GM19468 (cell line): Measurements from ENCODE around the gene LRRC74B.

Experiments
- ATAC-seq: cut with Tn5 transposase; IDR thresholded peaks from one replicate; pipeline ENCODE4 v1.9.1; 2021; ENCODE audit warnings: mild to moderate bottlenecking, moderate library complexity, moderate number of reproducible peaks; ENCODE audit not compliant: unreplicated experiment; ENCODE audit errors: extremely low read depth

Gene LRRC74B

DNA sequence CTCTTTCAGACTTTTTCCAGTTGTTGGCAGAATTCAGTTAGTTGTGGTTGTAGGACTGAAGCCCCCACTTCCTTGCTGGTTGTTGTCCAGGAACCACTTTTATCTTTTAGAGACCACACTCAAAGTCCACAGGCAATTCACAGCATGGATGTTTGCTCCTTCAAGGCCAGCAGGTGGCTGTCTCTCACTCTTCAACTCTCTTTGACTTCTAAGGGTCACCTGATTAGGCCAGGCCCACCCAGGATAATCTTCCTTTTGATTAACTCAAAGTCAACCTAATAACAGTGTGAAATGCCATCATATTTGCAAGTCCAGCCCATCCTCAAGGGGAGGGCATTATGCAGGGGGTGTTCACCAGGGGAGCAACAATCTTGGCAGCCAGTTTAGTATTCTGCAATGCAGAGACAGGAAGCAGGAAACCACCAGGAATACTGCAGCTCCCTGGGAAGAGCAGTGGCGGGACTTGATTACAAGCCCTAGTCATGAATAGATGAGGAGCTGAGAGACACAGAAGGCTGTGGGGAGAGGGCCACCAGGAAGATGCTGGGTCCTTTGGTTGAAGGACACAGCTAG, 52.4 kb downstream of the LRRC74B start:
- no peak for ATAC-seq

DNA sequence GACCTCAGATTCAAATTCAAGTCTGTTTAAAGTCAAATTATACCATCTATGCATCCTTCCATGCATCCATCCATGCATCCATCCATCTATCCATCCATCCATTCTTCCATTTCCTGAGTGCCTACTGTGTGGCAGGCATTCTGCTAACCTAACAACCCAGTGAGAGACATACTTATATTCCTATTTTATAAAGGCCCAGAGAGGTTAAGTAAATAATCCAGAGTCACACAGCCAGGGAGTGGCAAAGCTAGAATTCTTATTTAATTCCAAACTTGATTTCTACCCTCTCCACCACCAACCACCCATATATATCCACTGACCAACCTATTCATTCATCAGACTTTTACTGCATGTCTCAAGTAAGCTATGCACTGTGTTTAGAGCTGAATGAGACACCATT, 53.8 kb downstream of the LRRC74B start:
- ATAC-seq = no peak

DNA sequence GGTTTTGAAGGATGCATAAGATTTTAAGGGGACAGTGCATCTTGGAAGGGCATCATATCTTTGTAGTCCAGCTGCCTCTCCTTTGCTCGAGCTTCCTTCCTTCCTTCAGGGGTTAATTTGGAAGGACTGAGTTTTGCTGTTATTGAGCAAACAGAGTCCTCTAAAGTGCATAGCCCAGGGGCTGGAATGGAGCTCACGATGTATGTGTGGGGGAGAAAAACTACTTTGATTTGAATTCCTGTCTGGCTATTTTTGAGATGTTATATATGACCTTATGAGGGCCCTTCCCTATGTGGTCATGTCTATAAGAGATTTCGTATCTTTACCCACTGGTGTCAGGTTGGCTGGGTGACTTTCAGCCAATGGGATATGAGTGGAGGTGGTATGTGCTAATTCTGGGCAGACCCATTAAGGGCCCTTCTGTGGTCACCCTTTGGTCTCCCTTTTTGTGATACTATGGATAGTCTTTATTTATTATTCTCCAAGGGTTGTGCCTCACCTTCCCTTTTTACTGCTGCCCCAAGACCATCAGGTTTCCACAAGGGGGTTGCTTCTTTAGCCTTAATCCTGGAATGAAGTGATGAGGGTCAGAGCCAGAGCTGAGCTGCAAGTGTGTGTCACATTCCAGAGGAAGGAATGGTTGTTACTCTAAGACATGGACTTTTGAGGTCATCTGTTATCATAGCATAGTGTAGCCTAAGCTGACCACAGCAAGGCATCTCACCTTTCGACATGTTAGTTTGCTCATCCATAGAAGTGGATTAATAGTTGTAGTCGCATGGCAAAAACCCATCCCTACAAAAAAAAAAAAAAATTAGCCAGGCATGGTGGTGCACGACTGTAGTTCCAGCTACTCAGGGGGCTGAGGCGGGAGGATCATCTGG, 54.6 kb downstream of the LRRC74B start:
- ATAC-seq = no peak

DNA sequence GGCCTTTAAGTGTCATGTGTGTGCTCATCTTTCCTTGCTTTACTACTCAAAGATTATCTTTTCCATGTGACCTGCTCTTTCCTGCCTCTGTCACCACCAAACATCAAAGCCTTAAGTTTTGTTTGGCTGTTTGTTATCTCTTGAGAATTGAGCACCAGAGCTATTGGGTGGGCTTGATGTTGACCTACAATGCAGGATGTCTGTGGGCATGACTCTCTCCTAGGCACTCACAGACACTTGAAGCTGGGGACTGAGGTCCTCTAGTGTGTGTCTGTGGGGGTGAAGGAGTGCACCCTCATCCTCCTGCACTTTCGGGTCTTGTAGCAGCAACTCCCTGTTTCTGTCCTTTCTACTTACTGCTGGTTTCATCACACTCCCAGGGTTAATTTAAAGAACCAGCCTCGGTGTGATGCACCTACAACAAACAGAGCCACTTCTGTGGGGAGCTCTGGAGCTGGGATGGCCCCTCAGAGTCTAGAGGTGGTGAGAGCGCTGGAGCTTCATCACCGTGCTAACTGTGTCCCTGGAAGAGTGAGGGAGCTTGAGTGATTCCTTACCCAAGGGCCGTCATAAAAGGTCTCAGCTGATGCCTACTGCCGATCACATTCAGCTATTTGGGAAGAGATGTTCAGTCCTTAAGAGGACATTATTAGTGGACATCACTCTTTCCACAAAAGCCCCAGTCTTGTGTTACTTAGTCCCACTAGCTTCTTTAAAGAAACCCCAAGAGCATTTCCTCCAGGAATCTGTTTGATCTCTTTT, 56.3 kb downstream of the LRRC74B start:
- ATAC-seq = no peak

DNA sequence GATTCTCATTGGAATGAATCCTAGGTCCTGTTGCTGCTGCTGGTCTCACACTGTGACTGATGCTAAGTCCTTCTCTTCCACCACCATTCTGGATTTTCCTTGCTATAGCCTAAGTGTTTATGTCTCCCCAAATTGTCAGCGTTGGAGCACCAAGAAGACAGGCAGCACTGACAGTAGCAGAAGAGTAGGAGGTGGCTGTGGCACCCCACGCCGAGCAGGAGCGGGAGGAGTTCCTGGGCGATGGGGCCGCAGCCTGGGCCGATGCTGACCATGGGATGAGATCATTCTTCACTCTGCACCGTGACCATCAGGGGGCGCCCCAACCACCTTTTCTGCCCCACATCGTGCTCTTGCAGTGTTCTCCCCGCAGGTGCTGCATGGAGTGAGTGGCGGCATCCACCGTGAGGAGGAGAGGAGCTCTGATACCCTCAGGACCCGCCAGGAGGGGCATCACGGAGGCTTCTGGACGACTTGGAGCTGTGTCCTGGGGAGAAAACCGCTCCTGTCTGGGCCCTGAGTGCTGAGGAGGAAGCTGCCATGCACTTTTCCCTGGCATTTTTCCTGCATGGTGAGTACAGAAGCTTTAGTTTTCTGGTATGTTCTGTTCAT, 57.0 kb downstream of the LRRC74B start:
- ATAC-seq = no peak

DNA sequence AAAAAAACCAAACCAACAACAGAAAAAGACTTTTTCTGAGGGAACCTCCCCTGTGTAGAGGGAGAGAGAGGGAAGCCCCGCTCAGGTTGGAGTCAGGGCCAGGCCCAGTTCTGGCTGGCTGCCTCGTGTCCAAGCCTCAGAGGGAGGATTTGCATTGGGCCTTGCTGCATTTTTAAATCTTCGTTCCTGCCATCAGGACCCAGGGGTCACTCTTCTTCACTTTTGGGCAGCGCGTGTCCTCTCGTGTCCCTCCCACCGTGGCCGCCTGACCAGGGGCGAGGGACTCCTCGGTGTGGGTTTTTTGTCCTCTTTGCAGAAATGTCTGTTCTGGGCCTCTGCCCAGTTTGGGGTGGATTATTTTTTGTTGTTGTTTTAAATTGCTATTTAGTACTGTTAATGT, 57.9 kb downstream of the LRRC74B start:
- ATAC-seq = no peak

DNA sequence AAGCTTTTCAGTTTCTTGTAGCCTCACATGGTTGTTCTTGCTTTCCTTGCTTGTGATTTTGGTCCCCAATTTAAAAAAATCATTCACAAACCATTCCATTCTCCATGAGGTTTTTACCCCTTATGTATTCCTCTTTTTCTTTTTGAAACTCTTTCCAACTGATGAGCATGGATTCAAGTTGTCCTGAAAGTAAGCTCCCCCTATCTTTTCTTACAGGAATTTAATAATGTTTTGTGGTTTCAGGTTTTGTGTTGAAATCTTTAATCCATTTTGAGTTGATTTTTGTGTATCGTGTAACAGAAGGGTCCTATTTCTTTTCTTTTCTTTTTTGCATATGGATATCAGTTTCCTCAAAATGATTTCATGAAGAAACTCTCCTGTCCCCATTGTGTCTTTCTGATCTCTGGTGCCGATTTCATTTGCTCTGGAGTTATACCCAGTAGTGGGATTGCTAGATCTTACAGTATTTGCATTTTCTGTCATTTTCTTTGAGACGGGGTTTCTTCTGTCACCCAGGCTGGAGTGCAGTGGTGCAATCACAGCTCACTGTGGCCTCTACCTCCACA, 58.5 kb downstream of the LRRC74B start:
- ATAC-seq = no peak

DNA sequence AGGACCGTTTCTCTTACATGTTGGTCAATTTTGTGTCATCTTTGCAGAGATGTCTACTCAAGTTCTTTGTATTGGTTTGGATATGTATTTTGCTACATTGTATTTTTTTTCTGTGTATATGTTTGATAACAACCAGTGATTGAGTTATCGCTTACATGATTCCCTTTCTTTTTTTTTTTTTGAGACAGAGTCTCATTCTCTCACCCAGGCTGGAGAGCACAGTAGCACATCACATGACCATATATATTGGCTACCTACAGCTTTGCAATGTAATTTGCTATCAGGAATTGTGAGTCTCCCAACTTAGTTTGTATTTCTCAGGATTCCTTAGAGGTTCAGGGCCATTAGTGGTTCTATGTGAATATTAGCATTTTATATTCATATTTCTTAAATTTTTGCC, 59.5 kb downstream of the LRRC74B start:
- ATAC-seq = no peak

DNA sequence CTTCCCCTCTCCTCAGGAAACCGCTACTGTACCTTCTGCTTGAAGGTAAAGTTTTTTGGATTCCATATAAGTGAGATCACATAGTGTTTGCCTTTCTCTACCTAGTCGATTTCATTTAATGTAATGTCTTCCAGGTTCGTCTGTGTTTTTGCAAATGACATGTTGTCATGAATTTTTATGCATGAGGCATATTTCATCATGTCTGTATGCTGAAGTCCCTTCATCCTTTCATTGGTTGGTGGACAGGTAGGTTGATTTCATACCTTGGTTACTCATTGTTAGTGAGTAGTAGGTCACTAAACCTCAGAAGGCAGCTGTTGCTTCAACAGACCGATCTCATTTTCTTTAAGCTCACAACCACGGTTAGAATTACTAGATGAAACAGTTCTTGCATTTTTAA, 60.3 kb downstream of the LRRC74B start:
- no peak for ATAC-seq

DNA sequence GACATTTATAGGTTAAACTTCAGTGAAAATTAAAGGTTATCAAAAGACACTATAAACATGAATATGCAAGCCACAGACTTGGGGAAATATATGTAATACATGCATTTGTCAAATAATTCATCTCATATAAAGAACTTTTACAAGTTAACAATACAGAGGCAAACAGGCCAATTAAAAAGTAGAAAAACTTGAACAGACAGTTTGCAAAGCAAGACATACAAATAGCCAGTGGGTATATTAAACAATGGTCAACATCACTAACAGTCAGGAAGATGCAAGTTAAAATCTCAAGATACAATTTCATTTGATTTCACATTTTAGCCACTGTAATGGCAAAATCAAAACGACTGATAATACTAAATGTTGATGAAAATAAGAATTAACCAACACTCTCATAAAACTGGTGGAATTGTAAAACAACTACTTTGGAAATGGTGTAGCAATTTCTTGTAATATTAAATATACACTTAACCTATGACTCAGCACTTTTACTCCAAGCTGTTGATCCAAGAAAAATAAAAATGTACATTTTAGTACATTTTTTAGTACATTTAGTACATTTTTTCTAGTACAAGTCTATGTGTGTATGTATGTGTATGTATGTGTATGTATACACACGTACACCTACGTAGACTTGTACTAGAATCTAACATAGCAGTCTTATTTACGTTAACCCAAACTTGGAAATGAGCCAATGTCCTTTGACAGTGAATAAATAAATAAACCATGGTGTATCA, 62.8 kb downstream of the LRRC74B start:
- ATAC-seq = no peak
